Transverse colon (tissue), 4 donors: ENCODE data around the gene DNAJC5. TPM values are rescaled to one million over a fixed set of nuclear protein-coding genes. Genes with fewer than 3 reads are reported as not detected.

Source experiments
- DNase-seq: peaks from one replicate; pipeline ENCODE4 v3.0.0-alpha.2; 2019
- H3K27ac ChIP-seq, 4 donors: fragments of 200-600 bp; sonication (generic); 2 replicates each; pipeline ENCODE4 v1.5.1; 2016 to 2018; ENCODE audit warnings: inconsistent platforms in 4 of 4
- H3K27me3 ChIP-seq: fragments of 200-600 bp; sonication (generic); 2 replicates; pipeline ENCODE4 v1.5.1; 2017; ENCODE audit warnings: inconsistent platforms
- H3K36me3 ChIP-seq, 4 donors: fragments of 200-600 bp; sonication (generic); 2 replicates each; pipeline ENCODE4 v1.5.1; 2017 to 2019; ENCODE audit warnings: inconsistent platforms in 4 of 4
- H3K4me1 ChIP-seq, 4 donors: fragments of 200-600 bp; sonication (generic); 2 replicates each; pipeline ENCODE4 v1.5.1; 2017 to 2020; ENCODE audit warnings: inconsistent platforms in 4 of 4
- H3K4me3 ChIP-seq, 4 donors: fragments of 200-600 bp; sonication (generic); 1 replicate in 1 of 4; 2 replicates in 3 of 4; pipeline versions ENCODE4 v1.5.1 to v1.6.1; 2017 to 2019; ENCODE audit warnings: inconsistent platforms in 4 of 4
- H3K9me3 ChIP-seq, 2 donors: fragments of 200-600 bp; sonication (generic); 2 replicates each; pipeline ENCODE4 v1.5.1; 2017 to 2019; ENCODE audit warnings: inconsistent platforms in 2 of 2
- EP300 ChIP-seq: sonication (generic); formaldehyde crosslinking; IDR thresholded peaks from one replicate; pipeline ENCODE4 v1.6.1; 2017; ENCODE audit warnings: antibody characterized with exemption, low read depth
- POLR2A ChIP-seq: fragments of 450-650 bp; IDR thresholded peaks from one replicate; pipeline ENCODE4 v1.6.1; 2016; ENCODE audit warnings: antibody characterized with exemption, mild to moderate bottlenecking, moderate library complexity
- POLR2AphosphoS5 ChIP-seq, 3 donors: sonication (generic); formaldehyde crosslinking; IDR thresholded peaks; one replicate each; pipeline ENCODE4 v1.6.1; 2016; ENCODE audit warnings: antibody characterized with exemption in 3 of 3
- WGBS, 2 donors: methylation state at CpG; one replicate each; pipeline ENCODE4 v1.1.5; 2018; ENCODE audit warnings: low coverage in 1 of 2; 5-methylcytosine and 5-hydroxymethylcytosine counted together
- in situ Hi-C, 4 donors: fragments of 200-750 bp; cut with MboI; loops; one replicate each; pipeline versions ENCODE4 v1.15.0 to v1.15.1; 2017; ENCODE audit warnings: low sequenced_read_pairs in 3 of 4, low pct_ligation_motif_present in 1 of 4, low pct_unique_long_range_greater_than_20kb in 1 of 4
- intact Hi-C: fragments of 100-400 bp; cut with DNase I; formaldehyde crosslinking; loops from one replicate; pipeline ENCODE4 v1.15.1; 2023; ENCODE audit warnings: low total_unique reads
- total RNA-seq, 4 donors: library from RNA; depleted of rRNA; stranded (reverse); fragments of >200 nt; gene quantifications; one replicate each; pipeline ENCODE4 v1.1.0, GENCODE V29; 2016
- TF ChIP-seq, protein P1 (sequence below), 5 experiments: fragments of 200-600 bp in 3 of 5; fragments of 450-650 bp in 2 of 5; sonication (generic) in 3 of 5; IDR thresholded peaks; 1 replicate in 2 of 5; 2 replicates in 3 of 5; pipeline ENCODE4 v1.5.1; 2016 to 2017; ENCODE audit warnings: antibody characterized with exemption in 5 of 5, inconsistent platforms in 3 of 5, mild to moderate bottlenecking in 2 of 5, moderate library complexity in 1 of 5

The DNAJC5 gene
- total RNA-seq, 4 donors from 2014 or later: 59.9 to 77.3 (median 71.4) TPM

GRCh38 chr20:63952210-63952535 lies 57.2 kb downstream of the DNAJC5 start:
- Histone ChIP-seq H3K9me3 (no peaks in the 10 kb centered on the region), H3K27ac (peak overlapping the region; percentile 82 to 93 (median 84)), H3K4me3 (no peak overlapping the region), H3K36me3 (no peaks in the 10 kb centered on the region), H3K4me1 (peaks cover 62 to 79% (median 76%) of the 10 kb centered on the region in 4 donors), H3K27me3 (no peaks in the 10 kb centered on the region)
- DNase-seq: no peak
- WGBS, 2 donors: 74% methylated on average over 15 of the region's 15 CpGs; no CpG with 5 or more reads in 1 of the 2 donors
- intact Hi-C loops (no loop called here), in situ Hi-C loops (no loop called here)
- TF ChIP-seq POLR2A (no peak), POLR2AphosphoS5 (IDR thresholded peaks at IDR 0.05) (no peak), EP300 (no peak)
- TF ChIP-seq, protein P1, sequence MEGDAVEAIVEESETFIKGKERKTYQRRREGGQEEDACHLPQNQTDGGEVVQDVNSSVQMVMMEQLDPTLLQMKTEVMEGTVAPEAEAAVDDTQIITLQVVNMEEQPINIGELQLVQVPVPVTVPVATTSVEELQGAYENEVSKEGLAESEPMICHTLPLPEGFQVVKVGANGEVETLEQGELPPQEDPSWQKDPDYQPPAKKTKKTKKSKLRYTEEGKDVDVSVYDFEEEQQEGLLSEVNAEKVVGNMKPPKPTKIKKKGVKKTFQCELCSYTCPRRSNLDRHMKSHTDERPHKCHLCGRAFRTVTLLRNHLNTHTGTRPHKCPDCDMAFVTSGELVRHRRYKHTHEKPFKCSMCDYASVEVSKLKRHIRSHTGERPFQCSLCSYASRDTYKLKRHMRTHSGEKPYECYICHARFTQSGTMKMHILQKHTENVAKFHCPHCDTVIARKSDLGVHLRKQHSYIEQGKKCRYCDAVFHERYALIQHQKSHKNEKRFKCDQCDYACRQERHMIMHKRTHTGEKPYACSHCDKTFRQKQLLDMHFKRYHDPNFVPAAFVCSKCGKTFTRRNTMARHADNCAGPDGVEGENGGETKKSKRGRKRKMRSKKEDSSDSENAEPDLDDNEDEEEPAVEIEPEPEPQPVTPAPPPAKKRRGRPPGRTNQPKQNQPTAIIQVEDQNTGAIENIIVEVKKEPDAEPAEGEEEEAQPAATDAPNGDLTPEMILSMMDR (IDR thresholded peaks at IDR 0.05): no peak

DNA sequence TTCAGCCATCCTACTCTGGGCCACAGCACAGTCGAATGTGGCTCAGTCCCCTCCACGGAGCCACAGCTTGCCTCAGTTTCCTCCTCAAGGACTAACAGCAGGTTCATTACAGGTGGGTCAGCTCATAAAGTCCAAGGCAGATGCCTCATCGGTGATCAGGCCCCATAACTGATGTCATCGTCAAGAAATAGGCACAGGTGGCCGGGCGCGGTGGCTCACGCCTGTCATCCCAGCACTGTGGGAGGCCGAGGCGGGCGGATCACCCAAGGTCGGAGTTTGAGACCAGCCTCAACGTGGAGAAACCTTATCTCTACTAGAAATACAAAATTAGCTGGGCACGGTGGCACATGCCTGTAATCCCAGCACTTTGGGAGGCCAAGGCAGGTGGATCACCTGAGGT lies 57.8 kb downstream of the DNAJC5 start:
- TF ChIP-seq POLR2A (no peak), EP300 (no peak), POLR2AphosphoS5 (IDR thresholded peaks at IDR 0.05) (no peak)
- TF ChIP-seq, protein P1 (IDR thresholded peaks at IDR 0.05): no peak
- Histone ChIP-seq H3K27ac (peak overlapping the region; percentile 82 to 93 (median 84)), H3K4me3 (no peak overlapping the region), H3K27me3 (no peaks in the 10 kb centered on the region), H3K36me3 (no peaks in the 10 kb centered on the region), H3K4me1 (peaks cover 57 to 84% (median 79%) of the 10 kb centered on the region in 4 donors), H3K9me3 (no peaks in the 10 kb centered on the region)
- intact Hi-C loops: no loop called here
- in situ Hi-C loops: no loop called here
- 63% methylated on average over 10 of the region's 14 CpGs; no CpG with 5 or more reads in 1 of the 2 donors for WGBS, 2 donors
- DNase-seq: peak; percentile 57

GRCh38 chr20:63953764-63954429 lies 59.0 kb downstream of the DNAJC5 start:
- in situ Hi-C loops (no loop called here), intact Hi-C loops (no loop called here)
- peaks cover 56 to 80% (median 74%) of the 10 kb centered on the region in 4 donors for H3K4me1 ChIP-seq
- no peaks in the 10 kb centered on the region for H3K27me3 ChIP-seq
- no peak for TF ChIP-seq EP300
- no peak for TF ChIP-seq POLR2A
- TF ChIP-seq, protein P1 (IDR thresholded peaks at IDR 0.05): no peak
- TF ChIP-seq POLR2AphosphoS5 (IDR thresholded peaks at IDR 0.05): no peak
- no peak overlapping the region for H3K4me3 ChIP-seq
- no peaks in the 10 kb centered on the region for H3K36me3 ChIP-seq
- 40 to 70% methylated on average over 2 to 13 of the region's 13 CpGs for WGBS, 2 donors
- no peaks in the 10 kb centered on the region for H3K9me3 ChIP-seq
- DNase-seq: no peak
- peak overlapping the region in 3 of 4 donors; percentile 94 to 97 (median 94) for H3K27ac ChIP-seq

DNA sequence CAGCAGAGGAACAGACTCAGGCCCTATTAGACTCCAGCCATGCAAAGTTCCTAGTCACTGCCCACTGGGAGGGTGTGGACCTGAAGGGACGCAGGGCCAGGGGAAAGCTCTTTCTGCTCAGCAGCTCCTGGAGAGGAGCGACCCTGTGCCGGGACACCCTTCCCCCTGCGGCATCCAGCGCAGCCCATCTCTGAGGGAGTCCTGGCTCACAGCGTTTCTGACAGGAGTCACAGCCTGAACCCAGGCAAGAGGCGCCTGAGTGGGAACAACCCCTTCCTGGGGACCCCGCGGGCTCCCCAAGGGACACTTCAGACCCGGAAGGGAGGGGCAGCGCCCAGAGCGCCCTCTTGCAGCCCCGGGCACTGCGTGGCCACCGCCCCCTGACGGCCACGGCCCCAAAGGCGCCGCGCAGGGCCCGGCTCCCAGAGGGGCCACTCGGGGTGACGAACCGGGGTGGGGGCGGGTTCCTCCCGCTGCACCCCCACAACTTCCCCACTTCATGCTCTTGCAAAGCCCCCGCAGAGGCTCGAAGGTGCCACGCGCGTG lies 60.4 kb downstream of the DNAJC5 start:
- Histone ChIP-seq H3K36me3 (no peaks in the 10 kb centered on the region), H3K27me3 (no peaks in the 10 kb centered on the region), H3K4me3 (peak overlapping the region; percentile 58 to 93 (median 87)), H3K9me3 (no peaks in the 10 kb centered on the region), H3K27ac (peak overlapping the region; percentile 94 to 97 (median 95)), H3K4me1 (peaks cover 45 to 66% (median 61%) of the 10 kb centered on the region in 4 donors)
- intact Hi-C loops (no loop called here), in situ Hi-C loops (no loop called here)
- TF ChIP-seq, protein P1 (IDR thresholded peaks at IDR 0.05): peak in 3 of 5 experiments; percentile 31 to 39 (median 38)
- no peak for TF ChIP-seq POLR2A
- 1% methylated on average over 14 of the region's 31 CpGs; no CpG with 5 or more reads in 1 of the 2 donors for WGBS, 2 donors
- DNase-seq: peak; percentile 56
